HG02610 (cell line): ENCODE measurements around the gene ITGB3BP.
"Not testable (repeated sequence)": the region's sequence is repeated elsewhere in the genome, so short reads cannot be mapped to it uniquely, and the experiment has no call there.

ENCODE experiments used
- ATAC-seq: cut with Tn5 transposase; IDR thresholded peaks from one replicate; pipeline ENCODE4 v1.9.1; 2021; ENCODE audit warnings: mild to moderate bottlenecking, moderate library complexity; ENCODE audit not compliant: unreplicated experiment

ITGB3BP gene, protein sequence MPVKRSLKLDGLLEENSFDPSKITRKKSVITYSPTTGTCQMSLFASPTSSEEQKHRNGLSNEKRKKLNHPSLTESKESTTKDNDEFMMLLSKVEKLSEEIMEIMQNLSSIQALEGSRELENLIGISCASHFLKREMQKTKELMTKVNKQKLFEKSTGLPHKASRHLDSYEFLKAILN

DNA sequence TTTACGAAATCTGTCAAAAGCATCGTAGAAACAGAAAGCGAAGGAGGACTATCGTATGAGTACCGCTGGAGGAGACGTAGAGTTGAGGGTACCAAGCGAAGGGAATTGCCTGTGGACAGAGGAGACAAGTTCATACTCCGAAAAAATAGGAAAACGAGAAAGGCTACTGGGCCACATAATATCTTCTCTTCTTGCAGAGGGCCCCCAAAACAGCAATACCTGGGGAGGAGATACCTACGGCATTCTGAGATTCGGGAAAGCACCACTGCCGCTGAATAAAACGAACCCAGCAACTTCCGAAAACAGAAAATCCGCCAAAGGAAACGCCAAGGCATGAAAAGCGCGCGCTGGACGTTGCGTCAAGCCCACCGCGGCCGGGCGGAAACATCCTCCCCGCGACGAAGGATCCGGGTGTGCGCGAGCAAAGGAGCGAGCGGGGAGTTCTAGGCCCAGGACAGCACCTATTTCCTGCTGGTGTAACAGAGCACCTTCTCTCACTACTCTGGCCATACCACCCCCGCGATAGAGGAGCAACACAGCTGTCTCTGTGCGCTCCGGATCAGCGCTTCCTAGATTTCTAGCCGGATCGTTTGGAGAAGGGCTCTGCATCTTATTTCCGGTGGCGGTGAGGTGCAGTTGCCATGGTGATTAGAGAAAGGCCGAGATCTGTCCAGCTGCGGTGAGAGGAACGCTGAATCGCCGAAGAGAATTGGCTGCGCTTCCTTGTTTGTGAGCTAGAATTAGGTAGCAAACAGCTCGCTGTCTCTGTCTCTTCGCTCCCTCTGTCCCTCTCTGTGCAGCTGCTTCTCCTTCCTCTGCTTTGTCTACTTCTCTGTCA lies at the start of gene ITGB3BP, which contains the start of gene EFCAB7:
ITGB3BP (minus strand) TSS at position 335 of the 838 bp plus-strand sequence; CDS start at position 243, 92 bp downstream.
EFCAB7 (plus strand) TSS at position 635 of the 838 bp plus-strand sequence. CDS start 2,048 bp downstream, outside the sequence.
- peak; percentile 88 for ATAC-seq

- not testable (repeated sequence) for ATAC-seq
Measured at GRCh38 chr1:63572686-63573085, 49.7 kb upstream of the ITGB3BP start.

- no peak for ATAC-seq
Measured at GRCh38 chr1:63569640-63570316, 46.8 kb upstream of the ITGB3BP start.

- no peak for ATAC-seq
Measured at GRCh38 chr1:63569068-63569467, 46.0 kb upstream of the ITGB3BP start.

GRCh38 chr1:63563745-63564144 lies 40.7 kb upstream of the ITGB3BP start:
- no peak for ATAC-seq

DNA sequence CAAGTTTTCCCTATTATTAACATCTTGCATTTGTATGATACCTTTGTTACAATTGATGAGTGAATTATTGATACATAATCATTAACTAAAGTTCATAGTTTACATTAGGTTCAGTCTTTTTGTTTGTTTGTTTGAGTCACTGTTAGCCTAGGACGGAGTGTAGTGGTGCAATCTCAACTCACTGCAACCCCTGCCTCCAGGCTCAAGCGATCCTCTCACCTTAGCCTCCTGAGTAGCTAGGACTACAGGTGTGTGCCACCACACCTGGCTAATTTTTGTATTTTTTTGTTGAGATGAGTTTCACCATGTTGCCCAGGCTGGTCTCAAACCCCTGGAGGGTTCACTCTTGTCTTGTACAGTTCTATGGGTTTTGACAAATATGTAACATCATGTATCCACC lies 36.3 kb upstream of the ITGB3BP start:
- no peak for ATAC-seq

- ATAC-seq: no peak
Measured at GRCh38 chr1:63557365-63557987, 34.5 kb upstream of the ITGB3BP start.

- ATAC-seq: no peak
Measured at GRCh38 chr1:63555480-63555879, 32.5 kb upstream of the ITGB3BP start.

DNA sequence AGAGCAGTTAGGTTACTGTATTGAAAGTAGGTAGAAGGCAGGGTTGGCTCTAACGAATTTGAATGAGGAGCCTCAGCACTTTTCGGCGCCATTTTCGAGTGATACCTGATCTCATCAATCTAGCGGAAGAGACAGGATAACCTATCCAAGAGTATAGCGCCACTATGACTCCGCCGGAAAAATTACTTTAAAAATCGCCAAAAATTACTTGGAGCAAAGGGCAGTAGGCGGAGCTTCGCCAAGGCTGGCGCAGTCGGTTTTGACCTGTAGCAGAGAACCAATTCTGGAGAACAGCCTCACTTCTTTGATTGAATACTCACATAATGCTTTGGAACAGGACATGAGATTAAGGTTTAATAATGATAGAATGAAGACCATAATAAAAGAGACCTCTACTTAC lies 25.9 kb upstream of the ITGB3BP start:
- ATAC-seq: no peak

DNA sequence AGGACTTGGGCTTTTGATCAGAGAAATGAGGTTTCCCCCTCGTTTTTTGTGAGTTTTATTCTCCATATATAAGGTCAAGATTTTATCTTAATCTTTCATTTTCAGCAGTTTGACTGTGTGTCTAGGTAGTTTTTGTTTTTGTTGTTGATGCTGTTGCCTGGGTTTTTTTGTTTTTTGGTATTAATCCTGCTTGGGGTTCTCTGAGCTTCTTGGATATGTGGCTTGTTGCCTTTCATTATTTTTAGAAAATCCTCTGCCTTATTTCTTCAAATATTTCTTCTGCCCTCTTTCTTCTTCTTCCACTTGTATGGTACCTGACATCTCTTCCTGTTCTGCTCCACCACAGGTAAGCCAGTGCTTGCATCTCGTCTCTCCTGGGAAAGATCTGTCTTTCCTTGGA lies 25.3 kb upstream of the ITGB3BP start:
- ATAC-seq: no peak

GRCh38 chr1:63547621-63548294 lies 24.7 kb upstream of the ITGB3BP start:
- ATAC-seq: no peak

DNA sequence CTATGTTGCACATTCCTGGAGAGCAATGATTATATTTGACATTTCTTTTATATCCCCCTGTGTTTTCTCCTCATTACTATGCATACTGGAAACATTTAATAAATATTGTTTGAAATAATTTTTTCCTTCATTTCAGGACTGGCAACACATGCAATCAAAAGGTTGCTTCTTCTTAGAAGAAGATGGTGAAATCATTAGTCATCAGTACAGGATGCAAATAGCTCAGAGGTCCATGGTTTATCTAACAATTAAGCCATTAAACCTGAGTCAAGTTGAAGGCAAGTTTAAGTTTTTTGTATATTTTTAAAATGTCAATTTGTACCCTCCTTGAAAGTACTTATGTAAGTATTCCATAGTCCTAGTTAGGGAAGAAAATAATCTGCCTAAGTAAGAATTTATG lies 22.8 kb upstream of the ITGB3BP start:
- ATAC-seq: no peak

DNA sequence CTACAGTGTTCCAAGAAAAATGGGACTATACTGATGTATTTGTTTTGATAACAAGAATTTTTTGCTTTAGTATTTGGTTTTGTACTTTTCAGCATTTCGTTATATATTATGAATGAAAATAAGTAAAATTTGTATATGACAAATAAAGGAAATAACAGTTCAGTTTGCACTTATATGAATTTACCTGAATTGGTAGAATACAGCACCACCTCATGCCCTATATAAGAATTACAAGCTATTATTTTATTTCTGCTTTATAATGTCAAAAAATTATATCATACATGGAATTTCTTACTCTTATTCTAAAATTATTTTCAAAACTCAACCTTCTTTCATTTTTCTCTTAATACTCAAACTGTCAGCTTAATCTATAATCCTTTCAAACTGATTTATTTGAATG lies 14.9 kb upstream of the ITGB3BP start:
- ATAC-seq: no peak

DNA sequence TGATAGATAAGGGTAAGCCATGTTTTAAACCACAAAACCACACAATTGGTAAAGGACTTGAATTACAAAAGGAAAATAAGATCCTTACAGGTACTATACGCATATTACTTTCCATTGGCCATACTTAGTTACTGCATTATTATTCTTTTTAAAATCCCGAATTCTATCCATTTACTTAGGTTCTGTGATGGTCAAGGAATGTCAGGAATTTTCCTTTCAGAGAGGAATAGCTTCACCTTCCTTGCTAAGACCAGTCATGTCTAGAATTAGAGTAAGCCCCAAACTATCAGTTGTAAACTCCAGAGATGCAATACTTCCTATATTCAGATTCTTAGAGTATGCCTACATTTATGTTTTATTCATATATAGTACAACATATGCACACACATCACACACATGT lies 14.0 kb upstream of the ITGB3BP start:
- ATAC-seq: no peak

GRCh38 chr1:63534406-63534805 lies 11.4 kb upstream of the ITGB3BP start:
- ATAC-seq: no peak

DNA sequence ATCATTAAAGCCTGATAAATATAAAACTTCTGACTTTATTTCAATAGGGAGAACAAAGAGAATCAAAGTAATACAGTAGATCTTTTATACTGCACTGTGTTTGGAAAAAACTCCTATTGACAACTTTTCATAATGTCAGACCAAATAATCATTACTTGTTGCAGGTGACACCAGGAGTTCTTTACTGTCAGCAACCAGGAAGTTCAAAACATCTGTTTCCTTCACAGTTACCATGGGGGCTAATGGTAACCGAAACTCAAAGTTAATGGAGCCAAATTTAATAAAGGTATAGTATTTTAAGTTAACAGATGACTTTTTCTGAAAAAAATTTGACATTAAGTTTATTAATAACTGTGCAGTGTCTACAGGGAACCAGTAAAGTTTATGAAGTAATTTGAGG lies 10.9 kb upstream of the ITGB3BP start:
- no peak for ATAC-seq

DNA sequence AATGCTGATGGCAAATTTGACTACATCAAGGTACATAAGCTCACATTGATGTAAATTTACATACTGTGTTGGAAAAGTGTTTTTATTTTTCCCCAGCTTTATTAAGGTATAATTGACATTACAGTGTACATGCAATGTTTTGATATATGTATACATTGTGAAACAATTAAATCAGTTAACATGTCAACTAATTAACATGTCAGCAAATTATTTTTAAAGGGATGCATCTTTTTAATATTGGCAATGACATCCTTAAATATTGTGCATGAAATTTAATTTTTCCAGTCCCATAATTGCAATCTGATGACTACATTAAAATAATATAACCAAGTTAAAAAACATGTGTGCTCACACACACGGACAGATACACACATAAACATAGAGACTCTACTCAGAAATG lies 9.7 kb upstream of the ITGB3BP start:
- no peak for ATAC-seq

GRCh38 chr1:63524201-63524600 lies 1.2 kb upstream of the ITGB3BP start:
- no peak for ATAC-seq

DNA sequence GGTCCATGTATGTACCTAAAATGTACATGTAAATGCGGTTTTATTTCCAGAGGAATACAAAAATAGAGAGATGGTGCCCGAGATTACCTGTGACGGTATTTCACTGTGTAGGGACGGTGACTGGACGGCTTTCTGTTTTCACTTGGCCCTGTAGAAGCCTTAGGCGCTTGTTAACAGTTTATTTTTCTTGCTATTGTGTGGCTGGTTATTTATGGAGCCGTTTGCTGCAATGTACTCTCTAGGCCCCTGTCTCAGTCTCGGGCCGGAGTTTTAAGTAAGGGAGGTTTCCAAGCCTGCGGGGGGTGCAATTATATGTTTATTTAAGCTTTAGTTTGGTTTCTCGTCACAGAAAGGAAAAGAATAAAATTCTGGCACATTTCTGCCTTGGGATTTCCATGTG lies 713 bp upstream of the ITGB3BP start:
- ATAC-seq: peak; percentile 1

- ATAC-seq: no peak
Measured at GRCh38 chr1:63516629-63517028, 6.4 kb downstream of the ITGB3BP start.

DNA sequence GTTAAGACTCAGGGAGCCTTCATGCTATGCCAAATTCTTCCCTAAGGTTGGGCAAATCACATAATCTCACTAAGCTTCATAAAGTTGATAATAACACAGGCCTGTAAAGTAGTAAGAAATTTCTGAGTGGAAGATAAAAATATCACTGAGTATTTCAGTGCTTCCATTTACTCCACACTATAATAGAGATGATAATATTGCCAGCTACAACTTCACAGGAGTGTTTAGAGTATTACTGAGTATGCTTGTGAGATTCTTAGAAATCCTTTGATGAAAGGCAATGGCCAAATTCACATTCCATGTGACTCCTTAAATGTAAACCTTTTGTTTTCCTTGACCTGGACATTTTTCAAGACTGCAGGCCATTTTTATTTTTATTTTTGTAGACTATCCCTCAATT lies 10.4 kb downstream of the ITGB3BP start:
- no peak for ATAC-seq
